CD14-positive monocyte (primary cell): ENCODE results near the gene CACNA1H. TPM values are rescaled to one million over a fixed set of nuclear protein-coding genes. Genes with fewer than 3 reads are reported as not detected.

Experiments
- DNase-seq, 3 donors: peaks; one replicate each; pipeline ENCODE4 v3.0.0-alpha.2; 2011 to 2022
- H2AFZ ChIP-seq: 2 replicates; pipeline ENCODE4 v1.6.0; 2012; ENCODE audit warnings: mild to moderate bottlenecking, low read depth, low read length, inconsistent platforms; ENCODE audit not compliant: insufficient read depth, poor library complexity, severe bottlenecking
- H3K27ac ChIP-seq, 2 donors: 1 replicate in 1 of 2; 2 replicates in 1 of 2; pipeline ENCODE4 v1.5.1; 2012 to 2013; ENCODE audit warnings: low read length in 2 of 2, control low read depth in 1 of 2, inconsistent platforms in 1 of 2, low read depth in 1 of 2, mild to moderate bottlenecking in 1 of 2
- H3K27me3 ChIP-seq, 2 donors: one replicate each; pipeline versions ENCODE4 v1.6.0 to v1.6.1; 2011 to 2013; ENCODE audit warnings: low read length in 2 of 2; ENCODE audit not compliant: control insufficient read depth in 2 of 2, insufficient read depth in 2 of 2
- H3K36me3 ChIP-seq, 2 donors: replicated peaks in 1 of 2; 1 replicate in 1 of 2; 2 replicates in 1 of 2; pipeline versions ENCODE4 v1.5.1 to v1.6.1; 2012 to 2013; ENCODE audit warnings: low read length in 2 of 2, control low read depth in 1 of 2, inconsistent platforms in 1 of 2, mild to moderate bottlenecking in 1 of 2; ENCODE audit not compliant: insufficient read depth in 2 of 2, control insufficient read depth in 1 of 2
- H3K4me1 ChIP-seq, 2 donors: 1 replicate in 1 of 2; 2 replicates in 1 of 2; pipeline versions ENCODE4 v1.5.1 to v1.6.1; 2012 to 2013; ENCODE audit warnings: low read length in 2 of 2, control low read depth in 1 of 2, inconsistent platforms in 1 of 2, mild to moderate bottlenecking in 1 of 2, moderate library complexity in 1 of 2; ENCODE audit not compliant: insufficient read depth in 2 of 2, control insufficient read depth in 1 of 2
- H3K4me2 ChIP-seq: replicated peaks from 2 replicates; pipeline ENCODE3; 2012; ENCODE audit warnings: low read length, moderate library complexity, mild to moderate bottlenecking; ENCODE audit not compliant: poor library complexity, severe bottlenecking; ENCODE audit errors: extremely low read depth
- H3K4me3 ChIP-seq, 3 experiments: fragments of 200-600 bp in 1 of 3; sonication (generic) in 1 of 3; replicated peaks in 1 of 3; 1 replicate in 2 of 3; 2 replicates in 1 of 3; pipeline ENCODE4 v1.5.1; 2011 to 2013; ENCODE audit warnings: low read length in 3 of 3, mild to moderate bottlenecking in 3 of 3, control low read depth in 2 of 3, low read depth in 2 of 3, inconsistent platforms in 1 of 3, moderate library complexity in 1 of 3
- H3K79me2 ChIP-seq: 2 replicates; pipeline ENCODE4 v1.6.0; 2012; ENCODE audit warnings: mild to moderate bottlenecking, control low read depth, inconsistent platforms, low read length, moderate library complexity; ENCODE audit not compliant: insufficient read depth
- H3K9ac ChIP-seq: 2 replicates; pipeline ENCODE4 v1.6.0; 2017; ENCODE audit warnings: low read length, mild to moderate bottlenecking; ENCODE audit not compliant: insufficient read depth, poor library complexity, severe bottlenecking
- H3K9me3 ChIP-seq, 2 donors: replicated peaks in 1 of 2; 1 replicate in 1 of 2; 2 replicates in 1 of 2; pipeline versions ENCODE4 v1.5.1 to v1.6.1; 2012 to 2013; ENCODE audit warnings: low read length in 2 of 2, control low read depth in 1 of 2; ENCODE audit not compliant: control insufficient read depth in 1 of 2, insufficient read depth in 1 of 2
- H4K20me1 ChIP-seq: 2 replicates; pipeline ENCODE4 v1.6.0; 2012; ENCODE audit warnings: mild to moderate bottlenecking, low read length, control low read depth, moderate library complexity; ENCODE audit not compliant: insufficient read depth
- H3K27ac Mint-ChIP-seq, 7 donors: one replicate each; pipeline ENCODE4 v1.8.0; 2020; ENCODE audit warnings: mild to moderate bottlenecking in 7 of 7, mixed read lengths in 7 of 7, moderate library complexity in 6 of 7, inconsistent platforms in 2 of 7
- H3K27me3 Mint-ChIP-seq, 3 donors: one replicate each; pipeline ENCODE4 v1.8.0; 2021 to 2022; ENCODE audit warnings: low read depth in 3 of 3, mild to moderate bottlenecking in 3 of 3, mixed read lengths in 3 of 3, moderate library complexity in 3 of 3, inconsistent platforms in 1 of 3
- H3K36me3 Mint-ChIP-seq, 2 donors: one replicate each; pipeline ENCODE4 v1.8.0; 2020; ENCODE audit warnings: mixed read lengths in 2 of 2, inconsistent platforms in 1 of 2, mild to moderate bottlenecking in 1 of 2
- H3K4me1 Mint-ChIP-seq: one replicate; pipeline ENCODE4 v1.8.0; 2020; ENCODE audit warnings: mild to moderate bottlenecking, mixed read lengths
- H3K4me3 Mint-ChIP-seq, 2 donors: one replicate each; pipeline ENCODE4 v1.8.0; 2020; ENCODE audit warnings: mild to moderate bottlenecking in 2 of 2, mixed read lengths in 2 of 2, moderate library complexity in 1 of 2
- H3K9me3 Mint-ChIP-seq, 7 donors: one replicate each; pipeline ENCODE4 v1.8.0; 2020 to 2022; ENCODE audit warnings: mixed read lengths in 7 of 7, mild to moderate bottlenecking in 6 of 7, moderate library complexity in 6 of 7, inconsistent platforms in 2 of 7
- WGBS: methylation state at CpG from one replicate; pipeline ENCODE4 v1.1.5; 2013; ENCODE audit warnings: missing lambda C conversion rate; ENCODE audit not compliant: insufficient coverage; 5-methylcytosine and 5-hydroxymethylcytosine counted together
- intact Hi-C, 2 donors: fragments of 100-400 bp; cut with micrococcal nuclease; formaldehyde crosslinking; loops; one replicate each; pipeline versions ENCODE4 v1.15.0 to v1.15.1; 2023
- polyA plus RNA-seq, 3 donors: library from polyadenylated mRNA; depleted of rRNA in 1 of 3; unstranded in 2 of 3; stranded (reverse) in 1 of 3; fragments of 300-500 nt in 2 of 3; fragments of >200 nt in 1 of 3; fragmentation: Illumina TruSeq in 2 of 3; gene quantifications; 1 replicate in 2 of 3; 2 replicates in 1 of 3; pipeline ENCODE4 v1.2.3, GENCODE V29; 2012 to 2021
- TF ChIP-seq, protein P1 (sequence below): fragments of 200-600 bp; IDR thresholded peaks from one replicate; pipeline ENCODE4 v1.8.0; 2022; ENCODE audit warnings: antibody characterized with exemption, mild to moderate bottlenecking

CACNA1H gene
- polyA plus RNA-seq, 3 donors = not detected

DNA sequence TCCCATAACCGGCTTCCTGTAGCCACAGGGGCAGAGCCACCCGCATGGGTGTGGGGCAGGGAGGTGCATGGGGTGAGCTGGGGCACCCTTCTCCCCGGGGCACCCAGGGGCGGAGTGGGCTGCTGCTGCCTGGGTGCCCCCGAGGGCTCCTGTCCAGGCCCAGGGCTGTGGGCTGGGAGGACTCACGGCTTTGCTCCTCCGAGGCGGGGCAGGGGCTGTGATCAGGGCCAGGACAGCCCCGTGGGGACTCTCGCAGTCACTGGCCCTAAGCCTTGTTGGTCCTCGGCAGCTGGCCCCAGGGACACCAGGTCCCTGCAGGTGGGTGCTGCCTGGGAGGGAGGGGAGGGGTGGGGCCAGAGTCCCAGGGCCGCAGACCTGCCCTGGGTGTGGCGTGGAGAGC is 19.7 kb downstream of the CACNA1H start:
- Histone ChIP-seq H3K4me2 (no peak overlapping the region), H3K27ac (no peak overlapping the region), H3K4me3 (no peak overlapping the region), H4K20me1 (no peaks in the 10 kb centered on the region), H3K27me3 (no peaks in the 10 kb centered on the region), H3K36me3 (no peaks in the 10 kb centered on the region), H2AFZ (no peak overlapping the region), H3K9me3 (no peaks in the 10 kb centered on the region), H3K4me1 (no peaks in the 10 kb centered on the region), H3K9ac (no peak overlapping the region), H3K79me2 (no peaks in the 10 kb centered on the region)
- intact Hi-C loops = no loop called here
- Mint-ChIP-seq H3K9me3 (peaks cover 0 to 1% (median 0%) of the 10 kb centered on the region in 7 donors), H3K36me3 (no peaks in the 10 kb centered on the region), H3K27ac (no peak overlapping the region), H3K4me1 (no peaks in the 10 kb centered on the region), H3K4me3 (no peak overlapping the region), H3K27me3 (peaks cover 0 to 4% (median 2%) of the 10 kb centered on the region in 3 donors)
- DNase-seq = no peak
- TF ChIP-seq, protein P1, sequence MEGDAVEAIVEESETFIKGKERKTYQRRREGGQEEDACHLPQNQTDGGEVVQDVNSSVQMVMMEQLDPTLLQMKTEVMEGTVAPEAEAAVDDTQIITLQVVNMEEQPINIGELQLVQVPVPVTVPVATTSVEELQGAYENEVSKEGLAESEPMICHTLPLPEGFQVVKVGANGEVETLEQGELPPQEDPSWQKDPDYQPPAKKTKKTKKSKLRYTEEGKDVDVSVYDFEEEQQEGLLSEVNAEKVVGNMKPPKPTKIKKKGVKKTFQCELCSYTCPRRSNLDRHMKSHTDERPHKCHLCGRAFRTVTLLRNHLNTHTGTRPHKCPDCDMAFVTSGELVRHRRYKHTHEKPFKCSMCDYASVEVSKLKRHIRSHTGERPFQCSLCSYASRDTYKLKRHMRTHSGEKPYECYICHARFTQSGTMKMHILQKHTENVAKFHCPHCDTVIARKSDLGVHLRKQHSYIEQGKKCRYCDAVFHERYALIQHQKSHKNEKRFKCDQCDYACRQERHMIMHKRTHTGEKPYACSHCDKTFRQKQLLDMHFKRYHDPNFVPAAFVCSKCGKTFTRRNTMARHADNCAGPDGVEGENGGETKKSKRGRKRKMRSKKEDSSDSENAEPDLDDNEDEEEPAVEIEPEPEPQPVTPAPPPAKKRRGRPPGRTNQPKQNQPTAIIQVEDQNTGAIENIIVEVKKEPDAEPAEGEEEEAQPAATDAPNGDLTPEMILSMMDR = no peak
- 84% methylated on average over 10 of the region's 13 CpGs for WGBS

DNA sequence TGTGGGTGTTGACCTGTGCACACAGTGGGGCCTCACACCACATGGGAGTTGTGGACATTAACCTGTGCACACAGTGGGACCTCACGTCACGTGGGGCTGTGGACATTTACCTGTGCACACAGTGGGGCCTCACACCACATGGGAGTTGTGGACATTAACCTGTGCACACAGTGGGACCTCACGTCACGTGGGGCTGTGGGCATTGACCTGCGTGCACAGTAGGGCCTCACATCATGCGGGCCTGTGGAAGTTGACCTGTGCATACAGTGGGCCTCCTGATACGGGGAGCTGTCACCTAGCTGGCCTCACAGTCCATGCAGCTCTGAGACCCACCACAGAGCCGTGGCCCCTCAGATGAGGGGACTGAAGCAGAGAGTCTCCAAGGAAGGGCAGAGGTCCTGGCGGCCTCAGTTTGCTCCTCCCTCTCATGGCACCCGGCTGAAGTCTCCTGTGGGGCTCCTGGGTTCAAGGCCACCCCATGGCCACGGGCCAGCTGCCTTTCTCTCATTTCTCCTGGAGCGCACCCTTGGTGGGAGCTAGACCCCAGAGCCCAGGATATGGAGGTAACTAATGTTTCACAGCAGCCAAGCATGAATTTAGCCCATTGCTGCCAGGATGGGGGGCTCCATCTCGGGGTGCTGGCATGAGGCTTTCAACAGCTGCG is 21.0 kb downstream of the CACNA1H start:
- TF ChIP-seq, protein P1 = no peak

More for the DNA sequence above, 21.0 kb downstream of the CACNA1H start:
- Histone ChIP-seq H3K36me3 (no peaks in the 10 kb centered on the region), H3K79me2 (no peaks in the 10 kb centered on the region), H3K4me1 (no peaks in the 10 kb centered on the region), H3K4me2 (no peak overlapping the region), H4K20me1 (no peaks in the 10 kb centered on the region), H3K27me3 (no peaks in the 10 kb centered on the region), H3K4me3 (no peak overlapping the region), H3K9me3 (no peaks in the 10 kb centered on the region), H3K9ac (no peak overlapping the region), H3K27ac (no peak overlapping the region), H2AFZ (no peak overlapping the region)
- Mint-ChIP-seq H3K27ac (no peak overlapping the region), H3K9me3 (peaks cover 0 to 1% (median 0%) of the 10 kb centered on the region in 7 donors), H3K4me3 (no peak overlapping the region), H3K36me3 (no peaks in the 10 kb centered on the region), H3K4me1 (no peaks in the 10 kb centered on the region), H3K27me3 (peaks cover 0 to 4% (median 2%) of the 10 kb centered on the region in 3 donors)
- 89% methylated on average over 14 of the region's 14 CpGs for WGBS
- intact Hi-C loops = no loop called here
- no peak for DNase-seq
